ENCODE results near the gene ZIC4. TPM values are rescaled to one million over a fixed set of nuclear protein-coding genes. Genes with fewer than 3 reads are reported as not detected.

The ZIC4 gene
- total and polyA plus RNA-seq, 2 of the 4 experiments (the other 2 are of a cell fraction): not detected

DNA sequence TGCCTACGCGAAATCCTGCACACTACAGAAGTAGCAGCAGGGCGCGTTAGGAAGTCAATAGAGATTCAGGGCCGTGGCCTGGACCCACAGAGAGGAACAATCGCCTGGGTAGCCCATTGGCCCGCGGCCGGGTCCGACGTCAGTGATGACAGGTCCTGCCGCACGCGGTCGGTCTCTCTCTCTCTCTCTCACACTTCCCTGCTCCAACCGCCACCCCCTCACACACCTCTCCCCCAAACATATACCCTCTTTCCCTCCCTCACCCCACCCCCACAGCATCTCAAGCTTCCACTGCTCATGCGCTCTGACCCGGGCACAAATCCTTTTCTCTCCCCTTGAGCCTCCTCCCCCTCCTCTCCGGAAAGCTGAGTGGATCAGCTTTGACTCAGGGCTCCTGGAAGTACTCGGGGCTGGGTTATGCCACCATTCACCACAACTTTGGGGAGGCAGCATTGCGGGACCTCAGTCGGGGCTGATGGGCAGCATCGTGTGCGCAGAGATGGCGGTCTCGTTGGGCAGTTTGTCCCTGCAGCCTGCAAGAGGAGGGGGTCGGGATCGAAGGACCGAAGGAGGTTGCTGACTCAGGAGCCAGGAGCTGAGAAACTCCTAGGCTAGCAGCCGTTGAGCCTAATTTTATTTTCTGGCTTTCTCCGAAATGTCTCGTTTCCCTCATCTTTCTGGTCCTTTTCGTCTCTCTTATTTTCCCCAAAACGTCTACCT lies 9.0 kb downstream of the ZIC4 start (continued):
- TF ChIP-seq, protein P1, sequence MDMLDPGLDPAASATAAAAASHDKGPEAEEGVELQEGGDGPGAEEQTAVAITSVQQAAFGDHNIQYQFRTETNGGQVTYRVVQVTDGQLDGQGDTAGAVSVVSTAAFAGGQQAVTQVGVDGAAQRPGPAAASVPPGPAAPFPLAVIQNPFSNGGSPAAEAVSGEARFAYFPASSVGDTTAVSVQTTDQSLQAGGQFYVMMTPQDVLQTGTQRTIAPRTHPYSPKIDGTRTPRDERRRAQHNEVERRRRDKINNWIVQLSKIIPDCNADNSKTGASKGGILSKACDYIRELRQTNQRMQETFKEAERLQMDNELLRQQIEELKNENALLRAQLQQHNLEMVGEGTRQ (IDR thresholded peaks at IDR 0.05; ENCODE audit: low read depth, low read length): no peak
- no peak for TF ChIP-seq BHLHE40 (IDR thresholded peaks at IDR 0.05; ENCODE audit: low read depth, low read length)
- TF ChIP-seq FOS (IDR thresholded peaks at IDR 0.05; ENCODE audit: low read depth, low read length): no peak
- TF ChIP-seq SMC3 (IDR thresholded peaks at IDR 0.05; ENCODE audit: low read depth, low read length): no peak
- TF ChIP-seq RFX5 (IDR thresholded peaks at IDR 0.05; ENCODE audit: low read depth, low read length): no peak

DNA sequence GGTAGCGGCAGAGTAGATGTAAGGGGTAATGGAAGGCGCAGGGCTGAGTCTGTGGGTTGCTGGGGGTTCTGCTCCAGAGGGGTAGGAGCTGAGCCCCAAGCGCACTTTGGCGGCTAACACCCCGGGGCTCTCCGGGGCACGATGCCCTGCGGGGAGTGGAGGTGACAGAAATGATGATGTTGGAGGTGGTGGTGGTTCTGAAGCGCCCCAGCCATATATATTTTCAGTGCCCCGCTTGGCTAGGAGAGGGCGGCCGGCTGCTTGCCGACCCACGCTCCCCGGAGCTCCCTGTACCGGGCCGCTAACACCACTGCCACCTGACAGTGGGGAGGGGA lies 9.7 kb downstream of the ZIC4 start:
- no peaks in the 10 kb centered on the region for H3K4me1 ChIP-seq (ENCODE audit: control insufficient read depth, insufficient read depth, low read length)
- no peak overlapping the region for H2AFZ ChIP-seq (replicated peaks; ENCODE audit: low read length, poor library complexity)
- H2BK15ac ChIP-seq (ENCODE audit: low read depth, low read length): no peak overlapping the region
- H4K20me1 ChIP-seq (ENCODE audit: insufficient read depth, low read length): no peaks in the 10 kb centered on the region; the same call in 1 of the 2 replicates
- H3K36me3 ChIP-seq (ENCODE audit: control insufficient read depth, insufficient read depth, low read length): no peaks in the 10 kb centered on the region
- no TSS peak for BruUV-seq (replicated peaks)
- H2AK9ac ChIP-seq (replicated peaks; ENCODE audit: low read depth, low read length, poor library complexity): no peak overlapping the region
- H3K4ac ChIP-seq (ENCODE audit: low read depth, low read length): no peak overlapping the region
- H2BK120ac ChIP-seq (ENCODE audit: low read depth, low read length): no peak overlapping the region
- DNase-seq: no peak
- dilution Hi-C loops (cut with HindIII; ENCODE audit: low sequenced_read_pairs, unreplicated experiment) (no loop called here), intact Hi-C loops (cut with micrococcal nuclease) (no loop called here), in situ Hi-C loops (cut with MboI; ENCODE audit: low sequenced_read_pairs) (no loop called here)
- no peak overlapping the region for H2BK5ac ChIP-seq (ENCODE audit: low read depth, low read length, poor library complexity, severe bottlenecking)
- no peak overlapping the region for H3K4me3 ChIP-seq (ENCODE audit: insufficient read depth, low read depth, low read length)
- no peak overlapping the region for H2BK20ac ChIP-seq (ENCODE audit: low read depth, low read length)
- peaks cover 24% of the 10 kb centered on the region; the same call in 1 of the 2 replicates for H3K9me3 ChIP-seq (ENCODE audit: control insufficient read depth, insufficient read depth, low read length)
- ChIA-PET CTCF (no interaction called here), POLR2A (ENCODE audit: unreplicated experiment) (interaction anchor here (0.6 kb wide), 1 partner anchor 26 kb away, joined by 3 read pairs; no protein-coding TSS in a partner anchor)
- peaks cover 85% of the 10 kb centered on the region for H3K27me3 ChIP-seq (ENCODE audit: control insufficient read depth, insufficient read depth, low read length)
- no peak for TF ChIP-seq RAD21 (IDR thresholded peaks at IDR 0.05; ENCODE audit: low read length)
- no peak overlapping the region for H3K9ac ChIP-seq (ENCODE audit: low read depth, low read length)
- no peak overlapping the region for H4K8ac ChIP-seq (ENCODE audit: low read depth in 2 of 2, low read length in 2 of 2)
- H3K23ac ChIP-seq (ENCODE audit: low read depth, low read length): no peak overlapping the region
- 21% methylated on average over 3 of the region's 17 CpGs; no CpG with 5 or more reads in 1 of the 2 experiments for WGBS, 2 experiments (ENCODE audit: extremely low coverage in 2 of 2, insufficient read length in 1 of 2)
- no peak for ATAC-seq (ENCODE audit: low read depth)
- H3K9me1 ChIP-seq (ENCODE audit: insufficient read depth, low read length): no peaks in the 10 kb centered on the region
- H3K27ac ChIP-seq (ENCODE audit: insufficient read depth, low read length): no peak overlapping the region
- no peak overlapping the region for H3K4me2 ChIP-seq (ENCODE audit: low read depth, low read length)
- H3K79me1 ChIP-seq (ENCODE audit: low read depth in 1 of 2, low read length in 2 of 2): no peaks in the 10 kb centered on the region
- H3K18ac ChIP-seq (ENCODE audit: low read depth, low read length): no peak overlapping the region
- no peak overlapping the region for H4K91ac ChIP-seq (ENCODE audit: insufficient read depth, low read depth, low read length)
- H2AK5ac ChIP-seq (ENCODE audit: low read depth, low read length): no peak overlapping the region
- H3K56ac ChIP-seq (ENCODE audit: extremely low read depth, insufficient read depth, low read length): no peak overlapping the region
- no peak overlapping the region for H4K5ac ChIP-seq (ENCODE audit: low read depth, low read length)
- H3K14ac ChIP-seq (replicated peaks; ENCODE audit: low read depth, low read length): no peak overlapping the region
